Amygdala (tissue), 56 donors: ENCODE results near the gene AQP3.
"Not testable (repeated sequence)": the region's sequence is repeated elsewhere in the genome, so short reads cannot be mapped to it uniquely, and the experiment has no call there.

Experiments used
- DNase-seq, 56 donors: peaks; one replicate each; lab custom pipeline; 2025; lab: John Stamatoyannopoulos, UW

The AQP3 gene

GRCh38 chr9:33424043-33424442 lies 23.4 kb downstream of the AQP3 start:
- DNase-seq = not testable (repeated sequence)

GRCh38 chr9:33419708-33420303 lies 27.6 kb downstream of the AQP3 start:
- no peak for DNase-seq

- no peak for DNase-seq
Measured at GRCh38 chr9:33418090-33418489, 29.3 kb downstream of the AQP3 start.

- DNase-seq = no peak
Measured at GRCh38 chr9:33416996-33417395, 30.4 kb downstream of the AQP3 start.

GRCh38 chr9:33415501-33416038 lies 31.8 kb downstream of the AQP3 start:
- DNase-seq = peak in 22 of 56 donors; percentile 2 to 56 (median 17)

- peak in 1 of 56 donors; percentile 49 for DNase-seq
Measured at GRCh38 chr9:33414889-33415500, 32.4 kb downstream of the AQP3 start.

- no peak for DNase-seq
Measured at GRCh38 chr9:33414268-33414667, 33.1 kb downstream of the AQP3 start.

GRCh38 chr9:33408087-33408486 lies 39.3 kb downstream of the AQP3 start:
- DNase-seq = no peak

- no peak for DNase-seq
Measured at GRCh38 chr9:33407061-33407460, 40.3 kb downstream of the AQP3 start.

- no peak for DNase-seq
Measured at GRCh38 chr9:33404788-33405362, 42.5 kb downstream of the AQP3 start.

GRCh38 chr9:33403941-33404787 lies 43.2 kb downstream of the AQP3 start:
- DNase-seq = no peak

- not testable (repeated sequence) for DNase-seq
Measured at GRCh38 chr9:33402371-33402770, 45.0 kb downstream of the AQP3 start, which contains the start of gene AQP7. TSS of gene AQP7 (minus strand) at chr9:33402568. CDS start at chr9:33401262, 1,306 bp downstream.

- DNase-seq = not testable (repeated sequence)
Measured at GRCh38 chr9:33401809-33402208, 45.6 kb downstream of the AQP3 start.

- DNase-seq = not testable (repeated sequence)
Measured at GRCh38 chr9:33399047-33399446, 48.3 kb downstream of the AQP3 start.

- DNase-seq = not testable (repeated sequence)
Measured at GRCh38 chr9:33397801-33398200, 49.6 kb downstream of the AQP3 start.

GRCh38 chr9:33395159-33395879 lies 52.1 kb downstream of the AQP3 start:
- DNase-seq = not testable (repeated sequence)

GRCh38 chr9:33393986-33394385 lies 53.4 kb downstream of the AQP3 start:
- DNase-seq = not testable (repeated sequence)

- no peak for DNase-seq
Measured at GRCh38 chr9:33393581-33393980, 53.8 kb downstream of the AQP3 start.

GRCh38 chr9:33392591-33393021 lies 54.8 kb downstream of the AQP3 start:
- not testable (repeated sequence) for DNase-seq
